WTC11 (cell line): ENCODE results near the gene PSENEN. TPM values are rescaled to one million over a fixed set of nuclear protein-coding genes. Genes with fewer than 3 reads are reported as not detected.
A peak's percentile ranks its signal among the peaks of the same experiment; 100 is the strongest.

Experiments used
- ATF1 ChIP-seq: sonication (generic); formaldehyde crosslinking; IDR thresholded peaks from 2 replicates; pipeline ENCODE4 v1.8.1; 2023; ENCODE audit warnings: mild to moderate bottlenecking, moderate library complexity, missing genetic modification reagents
- CBFB ChIP-seq: sonication (generic); formaldehyde crosslinking; IDR thresholded peaks from 2 replicates; pipeline ENCODE4 v1.8.1; 2022; ENCODE audit warnings: mild to moderate bottlenecking, low read depth, missing genetic modification reagents
- E2F1 ChIP-seq: sonication (generic); formaldehyde crosslinking; IDR thresholded peaks from 2 replicates; pipeline ENCODE4 v1.8.0; 2022; ENCODE audit warnings: mild to moderate bottlenecking, missing genetic modification reagents
- ERG ChIP-seq: fragments of 250-450 bp; sonication (Bioruptor Pico); IDR thresholded peaks from 2 replicates; pipeline ENCODE4 v1.8.0; 2021; ENCODE audit warnings: mild to moderate bottlenecking
- ESRRA ChIP-seq: sonication (generic); formaldehyde crosslinking; IDR thresholded peaks from 2 replicates; pipeline ENCODE4 v1.8.1; 2022; ENCODE audit warnings: mild to moderate bottlenecking, missing genetic modification reagents, borderline replicate concordance
- ETV6 ChIP-seq: sonication (generic); formaldehyde crosslinking; IDR thresholded peaks from 2 replicates; pipeline ENCODE4 v1.8.1; 2022; ENCODE audit warnings: mild to moderate bottlenecking, missing genetic modification reagents
- FOXJ3 ChIP-seq: sonication (generic); formaldehyde crosslinking; IDR thresholded peaks from 2 replicates; pipeline ENCODE4 v1.9.0; 2021; ENCODE audit warnings: missing genetic modification reagents, mild to moderate bottlenecking, borderline replicate concordance
- FOXP1 ChIP-seq: sonication (generic); formaldehyde crosslinking; IDR thresholded peaks from 2 replicates; pipeline ENCODE4 v1.8.0; 2022; ENCODE audit warnings: missing genetic modification reagents, mild to moderate bottlenecking, moderate library complexity, borderline replicate concordance
- JAZF1 ChIP-seq: fragments of 250-450 bp; sonication (Bioruptor Pico); IDR thresholded peaks from 2 replicates; pipeline ENCODE4 v1.9.0; 2021; ENCODE audit warnings: moderate library complexity, mild to moderate bottlenecking, inconsistent platforms
- MXD4 ChIP-seq: fragments of 250-450 bp; sonication (Bioruptor Pico); IDR thresholded peaks from 2 replicates; pipeline ENCODE4 v1.8.0; 2021; ENCODE audit warnings: mild to moderate bottlenecking, moderate library complexity, borderline replicate concordance
- MYBL2 ChIP-seq: sonication (generic); formaldehyde crosslinking; IDR thresholded peaks from 2 replicates; pipeline ENCODE4 v1.8.1; 2023; ENCODE audit warnings: mild to moderate bottlenecking, moderate library complexity, missing genetic modification reagents
- NFYB ChIP-seq: sonication (generic); formaldehyde crosslinking; conservative IDR thresholded peaks from 2 replicates; pipeline ENCODE4 v1.8.0; 2022; ENCODE audit warnings: low read depth, missing genetic modification reagents
- NR1H2 ChIP-seq: sonication (generic); formaldehyde crosslinking; IDR thresholded peaks from 2 replicates; pipeline ENCODE4 v1.9.0; 2021; ENCODE audit warnings: mild to moderate bottlenecking, moderate library complexity, missing genetic modification reagents
- NR3C1 ChIP-seq: sonication (generic); formaldehyde crosslinking; conservative IDR thresholded peaks from 2 replicates; pipeline ENCODE4 v1.8.1; 2023; ENCODE audit warnings: low read depth, mild to moderate bottlenecking, missing genetic modification reagents
- OVOL2 ChIP-seq: fragments of 250-450 bp; sonication (Bioruptor Pico); IDR thresholded peaks from 2 replicates; pipeline ENCODE4 v1.9.0; 2021; ENCODE audit warnings: mild to moderate bottlenecking, borderline replicate concordance
- RORB ChIP-seq: fragments of 250-450 bp; sonication (Bioruptor Pico); IDR thresholded peaks from 2 replicates; pipeline ENCODE4 v1.9.0; 2021; ENCODE audit warnings: mild to moderate bottlenecking
- SMAD3 ChIP-seq: sonication (generic); formaldehyde crosslinking; IDR thresholded peaks from 2 replicates; pipeline ENCODE4 v1.8.0; 2022; ENCODE audit warnings: missing genetic modification reagents, mild to moderate bottlenecking, borderline replicate concordance
- SMAD4 ChIP-seq: sonication (generic); formaldehyde crosslinking; IDR thresholded peaks from 2 replicates; pipeline ENCODE4 v1.8.0; 2022; ENCODE audit warnings: mild to moderate bottlenecking, missing genetic modification reagents
- SOX15 ChIP-seq: fragments of 250-450 bp; sonication (Bioruptor Pico); IDR thresholded peaks from 2 replicates; pipeline ENCODE4 v1.9.0; 2021; ENCODE audit warnings: mild to moderate bottlenecking
- TCF7 ChIP-seq: sonication (generic); formaldehyde crosslinking; IDR thresholded peaks from 2 replicates; pipeline ENCODE4 v1.8.0; 2022; ENCODE audit warnings: mild to moderate bottlenecking, low read depth, missing genetic modification reagents, moderate library complexity
- TEAD4 ChIP-seq: sonication (generic); formaldehyde crosslinking; IDR thresholded peaks from 2 replicates; pipeline ENCODE4 v1.8.0; 2022; ENCODE audit warnings: mild to moderate bottlenecking, missing genetic modification reagents
- ZBTB21 ChIP-seq: sonication (generic); formaldehyde crosslinking; IDR thresholded peaks from 2 replicates; pipeline ENCODE4 v1.8.1; 2023; ENCODE audit warnings: mild to moderate bottlenecking, missing genetic modification reagents, borderline replicate concordance
- ZNF219 ChIP-seq: sonication (generic); formaldehyde crosslinking; IDR thresholded peaks from 2 replicates; pipeline ENCODE4 v1.8.0; 2023; ENCODE audit warnings: missing genetic modification reagents, mild to moderate bottlenecking, borderline replicate concordance
- ZNF281 ChIP-seq: sonication (generic); formaldehyde crosslinking; IDR thresholded peaks from 2 replicates; pipeline ENCODE4 v1.8.0; 2023; ENCODE audit warnings: mild to moderate bottlenecking, missing genetic modification reagents
- ZNF423 ChIP-seq: fragments of 250-450 bp; sonication (Bioruptor Pico); IDR thresholded peaks from 2 replicates; pipeline ENCODE4 v2.1.2; 2022; ENCODE audit warnings: mild to moderate bottlenecking, moderate library complexity
- total RNA-seq: library from RNA; stranded (reverse); gene quantifications from 3 replicates; pipeline ENCODE4 v1.2.3, GENCODE V29; 2021
- TF ChIP-seq, protein P1 (sequence below): sonication (generic); formaldehyde crosslinking; IDR thresholded peaks from 2 replicates; pipeline ENCODE4 v1.8.0; 2022; ENCODE audit warnings: mild to moderate bottlenecking, missing genetic modification reagents
- TF ChIP-seq, protein P2 (sequence below): fragments of 250-450 bp; sonication (Bioruptor Pico); IDR thresholded peaks from 2 replicates; pipeline ENCODE4 v1.9.0; 2021; ENCODE audit warnings: mild to moderate bottlenecking
- TF ChIP-seq, protein P3 (sequence below): sonication (generic); formaldehyde crosslinking; IDR thresholded peaks from 2 replicates; pipeline ENCODE4 v1.8.1; 2023; ENCODE audit warnings: mild to moderate bottlenecking, missing genetic modification reagents, borderline replicate concordance
- TF ChIP-seq, protein P4 (sequence below): fragments of 250-450 bp; sonication (Bioruptor Pico); IDR thresholded peaks from 2 replicates; pipeline ENCODE4 v1.9.0; 2021; ENCODE audit warnings: moderate library complexity, mild to moderate bottlenecking, inconsistent platforms, borderline replicate concordance

PSENEN gene
- total RNA-seq, 1 experiment from 2014 or later: 80.3 TPM

DNA sequence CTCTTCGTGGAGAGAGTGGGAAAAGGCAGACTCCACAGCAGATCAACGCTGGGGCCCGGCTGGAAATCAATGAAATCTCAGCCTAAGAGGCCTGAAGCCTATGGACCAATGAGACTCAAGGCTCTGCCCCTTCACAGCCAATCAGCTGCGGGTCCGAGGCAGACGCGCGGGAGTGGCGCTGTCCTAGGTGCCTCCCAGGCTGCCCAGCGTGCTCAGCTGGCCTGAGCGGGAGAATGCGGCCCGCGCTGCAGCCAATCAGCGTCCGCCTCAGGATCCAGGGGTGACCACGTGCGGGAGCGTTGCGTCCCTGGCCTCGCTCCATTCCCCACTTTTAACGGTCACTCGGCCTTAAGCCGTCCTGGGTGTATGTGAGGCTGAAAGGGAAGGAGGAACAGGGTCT, 41.2 kb upstream of the PSENEN start, which contains the start of gene ZBTB32 (continued):
- TF ChIP-seq ZNF281 (CRISPR knock-in tag): peak; percentile 90
- TF ChIP-seq ZNF219 (CRISPR knock-in tag): peak; percentile 93; the same call in 1 of the 2 replicates
- TF ChIP-seq SMAD3: peak; percentile 93
- no peak for TF ChIP-seq SOX15 (CRISPR knock-in tag)
- TF ChIP-seq SMAD4 (CRISPR knock-in tag): peak; percentile 94
- TF ChIP-seq ZNF423 (CRISPR knock-in tag): no peak
- TF ChIP-seq ESRRA: peak; percentile 89
- TF ChIP-seq NFYB: peak; percentile 90
- TF ChIP-seq RORB: no peak
- TF ChIP-seq CBFB: 0 out of 2 replicates have a peak, but pooled peaks have one; percentile 62
- no peak for TF ChIP-seq ERG (CRISPR knock-in tag)
- no peak; the same call in 1 of the 2 replicates for TF ChIP-seq NR3C1 (CRISPR knock-in tag)
- TF ChIP-seq E2F1: peak; percentile 92
- TF ChIP-seq, protein P1, sequence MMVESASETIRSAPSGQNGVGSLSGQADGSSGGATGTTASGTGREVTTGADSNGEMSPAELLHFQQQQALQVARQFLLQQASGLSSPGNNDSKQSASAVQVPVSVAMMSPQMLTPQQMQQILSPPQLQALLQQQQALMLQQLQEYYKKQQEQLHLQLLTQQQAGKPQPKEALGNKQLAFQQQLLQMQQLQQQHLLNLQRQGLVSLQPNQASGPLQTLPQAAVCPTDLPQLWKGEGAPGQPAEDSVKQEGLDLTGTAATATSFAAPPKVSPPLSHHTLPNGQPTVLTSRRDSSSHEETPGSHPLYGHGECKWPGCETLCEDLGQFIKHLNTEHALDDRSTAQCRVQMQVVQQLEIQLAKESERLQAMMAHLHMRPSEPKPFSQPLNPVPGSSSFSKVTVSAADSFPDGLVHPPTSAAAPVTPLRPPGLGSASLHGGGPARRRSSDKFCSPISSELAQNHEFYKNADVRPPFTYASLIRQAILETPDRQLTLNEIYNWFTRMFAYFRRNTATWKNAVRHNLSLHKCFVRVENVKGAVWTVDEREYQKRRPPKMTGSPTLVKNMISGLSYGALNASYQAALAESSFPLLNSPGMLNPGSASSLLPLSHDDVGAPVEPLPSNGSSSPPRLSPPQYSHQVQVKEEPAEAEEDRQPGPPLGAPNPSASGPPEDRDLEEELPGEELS: peak; percentile 97
- TF ChIP-seq ZBTB21 (CRISPR knock-in tag): peak; percentile 90
- TF ChIP-seq NR1H2: peak; percentile 86; the same call in 1 of the 2 replicates
- TF ChIP-seq ATF1 (CRISPR knock-in tag): peak; percentile 88; the same call in 1 of the 2 replicates
- TF ChIP-seq TCF7 (CRISPR knock-in tag): peak; percentile 95
- TF ChIP-seq TEAD4 (CRISPR knock-in tag): peak; percentile 97
- TF ChIP-seq, protein P2, sequence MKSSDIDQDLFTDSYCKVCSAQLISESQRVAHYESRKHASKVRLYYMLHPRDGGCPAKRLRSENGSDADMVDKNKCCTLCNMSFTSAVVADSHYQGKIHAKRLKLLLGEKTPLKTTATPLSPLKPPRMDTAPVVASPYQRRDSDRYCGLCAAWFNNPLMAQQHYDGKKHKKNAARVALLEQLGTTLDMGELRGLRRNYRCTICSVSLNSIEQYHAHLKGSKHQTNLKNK (CRISPR knock-in tag): no peak
- no peak for TF ChIP-seq FOXJ3 (CRISPR knock-in tag)
- TF ChIP-seq MYBL2: peak; percentile 88
- no peak for TF ChIP-seq MXD4 (CRISPR knock-in tag)
- TF ChIP-seq, protein P3, sequence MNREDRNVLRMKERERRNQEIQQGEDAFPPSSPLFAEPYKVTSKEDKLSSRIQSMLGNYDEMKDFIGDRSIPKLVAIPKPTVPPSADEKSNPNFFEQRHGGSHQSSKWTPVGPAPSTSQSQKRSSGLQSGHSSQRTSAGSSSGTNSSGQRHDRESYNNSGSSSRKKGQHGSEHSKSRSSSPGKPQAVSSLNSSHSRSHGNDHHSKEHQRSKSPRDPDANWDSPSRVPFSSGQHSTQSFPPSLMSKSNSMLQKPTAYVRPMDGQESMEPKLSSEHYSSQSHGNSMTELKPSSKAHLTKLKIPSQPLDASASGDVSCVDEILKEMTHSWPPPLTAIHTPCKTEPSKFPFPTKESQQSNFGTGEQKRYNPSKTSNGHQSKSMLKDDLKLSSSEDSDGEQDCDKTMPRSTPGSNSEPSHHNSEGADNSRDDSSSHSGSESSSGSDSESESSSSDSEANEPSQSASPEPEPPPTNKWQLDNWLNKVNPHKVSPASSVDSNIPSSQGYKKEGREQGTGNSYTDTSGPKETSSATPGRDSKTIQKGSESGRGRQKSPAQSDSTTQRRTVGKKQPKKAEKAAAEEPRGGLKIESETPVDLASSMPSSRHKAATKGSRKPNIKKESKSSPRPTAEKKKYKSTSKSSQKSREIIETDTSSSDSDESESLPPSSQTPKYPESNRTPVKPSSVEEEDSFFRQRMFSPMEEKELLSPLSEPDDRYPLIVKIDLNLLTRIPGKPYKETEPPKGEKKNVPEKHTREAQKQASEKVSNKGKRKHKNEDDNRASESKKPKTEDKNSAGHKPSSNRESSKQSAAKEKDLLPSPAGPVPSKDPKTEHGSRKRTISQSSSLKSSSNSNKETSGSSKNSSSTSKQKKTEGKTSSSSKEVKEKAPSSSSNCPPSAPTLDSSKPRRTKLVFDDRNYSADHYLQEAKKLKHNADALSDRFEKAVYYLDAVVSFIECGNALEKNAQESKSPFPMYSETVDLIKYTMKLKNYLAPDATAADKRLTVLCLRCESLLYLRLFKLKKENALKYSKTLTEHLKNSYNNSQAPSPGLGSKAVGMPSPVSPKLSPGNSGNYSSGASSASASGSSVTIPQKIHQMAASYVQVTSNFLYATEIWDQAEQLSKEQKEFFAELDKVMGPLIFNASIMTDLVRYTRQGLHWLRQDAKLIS (CRISPR knock-in tag): 0 out of 2 replicates have a peak, but pooled peaks have one; percentile 26
- peak; percentile 99 for TF ChIP-seq FOXP1 (CRISPR knock-in tag)
- TF ChIP-seq, protein P4, sequence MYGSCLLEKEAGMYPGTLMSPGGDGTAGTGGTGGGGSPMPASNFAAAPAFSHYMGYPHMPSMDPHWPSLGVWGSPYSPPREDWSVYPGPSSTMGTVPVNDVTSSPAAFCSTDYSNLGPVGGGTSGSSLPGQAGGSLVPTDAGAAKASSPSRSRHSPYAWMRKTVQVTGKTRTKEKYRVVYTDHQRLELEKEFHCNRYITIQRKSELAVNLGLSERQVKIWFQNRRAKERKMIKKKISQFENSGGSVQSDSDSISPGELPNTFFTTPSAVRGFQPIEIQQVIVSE (CRISPR knock-in tag): no peak
- TF ChIP-seq JAZF1 (CRISPR knock-in tag): no peak
- peak; percentile 94 for TF ChIP-seq ETV6 (CRISPR knock-in tag)
- no peak for TF ChIP-seq OVOL2 (CRISPR knock-in tag)
